GM12865 (cell line): ENCODE data around the gene CUL3.

Experiments used
- DNase-seq: peaks from one replicate; pipeline ENCODE4 v3.0.0; 2010; ENCODE audit warnings: low read depth
- H3K4me3 ChIP-seq: 2 replicates; pipeline ENCODE4 v1.5.1; 2011; ENCODE audit warnings: mild to moderate bottlenecking, low read depth, low read length, control low read depth
- CTCF ChIP-seq: IDR thresholded peaks from 2 replicates; pipeline ENCODE4 v1.5.1; 2011; ENCODE audit warnings: low read length, control low read depth, low read depth, inconsistent platforms; ENCODE audit not compliant: insufficient read depth; ENCODE audit errors: missing control alignments

The CUL3 gene

GRCh38 chr2:224579411-224579810, 5.8 kb downstream of the CUL3 start:
- DNase-seq: no peak
- no peak for TF ChIP-seq CTCF
- peak overlapping the region; percentile 32 for H3K4me3 ChIP-seq

GRCh38 chr2:224577541-224577940, 7.6 kb downstream of the CUL3 start:
- DNase-seq: no peak
- H3K4me3 ChIP-seq: no peak overlapping the region
- no peak for TF ChIP-seq CTCF

GRCh38 chr2:224576088-224576715, 9.0 kb downstream of the CUL3 start:
- DNase-seq: peak; percentile 54
- no peak overlapping the region for H3K4me3 ChIP-seq
- no peak for TF ChIP-seq CTCF

- TF ChIP-seq CTCF: no peak
- no peak overlapping the region for H3K4me3 ChIP-seq
- DNase-seq: no peak
Measured at GRCh38 chr2:224574423-224575084, 10.6 kb downstream of the CUL3 start.

GRCh38 chr2:224573724-224574123, 11.4 kb downstream of the CUL3 start:
- H3K4me3 ChIP-seq: no peak overlapping the region
- DNase-seq: no peak

GRCh38 chr2:224572338-224572737, 12.8 kb downstream of the CUL3 start:
- TF ChIP-seq CTCF: no peak
- no peak for DNase-seq
- H3K4me3 ChIP-seq: no peak overlapping the region

More at GRCh38 chr2:224573724-224574123, 11.4 kb downstream of the CUL3 start:
- TF ChIP-seq CTCF: no peak
